Parathyroid adenoma (tissue), 2 donors: ENCODE data around the gene MBNL1.

Experiments used
- H2AFZ ChIP-seq: fragments of 300-600 bp; sonication (generic); one replicate; pipeline ENCODE4 v1.7.0; 2017; ENCODE audit warnings: antibody characterized with exemption, mild to moderate bottlenecking
- H3K27ac ChIP-seq: fragments of 300-600 bp; sonication (generic); one replicate; pipeline ENCODE4 v1.7.0; 2017
- H3K27me3 ChIP-seq: fragments of 300-600 bp; sonication (generic); one replicate; pipeline ENCODE4 v1.7.0; 2017; ENCODE audit warnings: low read length; ENCODE audit not compliant: control insufficient read depth, insufficient read depth
- H3K36me3 ChIP-seq: fragments of 300-600 bp; sonication (generic); one replicate; pipeline ENCODE4 v1.7.0; 2017; ENCODE audit warnings: low read length; ENCODE audit not compliant: control insufficient read depth, insufficient read depth
- H3K4me1 ChIP-seq: fragments of 300-600 bp; sonication (generic); one replicate; pipeline ENCODE4 v1.7.0; 2017; ENCODE audit warnings: control low read depth
- H3K4me2 ChIP-seq: fragments of 300-600 bp; sonication (generic); one replicate; pipeline ENCODE4 v1.7.0; 2017; ENCODE audit warnings: low read length
- H3K4me3 ChIP-seq: fragments of 300-600 bp; sonication (generic); one replicate; pipeline ENCODE4 v1.7.0; 2017; ENCODE audit warnings: low read depth, low read length
- H3K79me2 ChIP-seq: fragments of 300-600 bp; sonication (generic); one replicate; pipeline ENCODE4 v1.7.0; 2017; ENCODE audit warnings: control low read depth
- H3K9ac ChIP-seq: fragments of 300-600 bp; sonication (generic); one replicate; pipeline ENCODE4 v1.7.0; 2017; ENCODE audit warnings: mild to moderate bottlenecking
- H3K9me3 ChIP-seq: fragments of 300-600 bp; sonication (generic); one replicate; pipeline ENCODE4 v1.7.0; 2017; ENCODE audit warnings: low read length; ENCODE audit not compliant: control insufficient read depth
- TF ChIP-seq, protein P1 (sequence below): fragments of 300-600 bp; sonication (generic); IDR thresholded peaks from one replicate; pipeline ENCODE4 v1.7.0; 2017; ENCODE audit warnings: antibody characterized with exemption, mild to moderate bottlenecking
- donor health status: primary hyperparathyroidism.

Gene MBNL1

GRCh38 chr3:152389316-152389934 is 120.7 kb downstream of the MBNL1 start:
- no peak overlapping the region for H2AFZ ChIP-seq
- no peaks in the 10 kb centered on the region for H3K4me1 ChIP-seq
- no peaks in the 10 kb centered on the region for H3K27me3 ChIP-seq
- no peaks in the 10 kb centered on the region for H3K9me3 ChIP-seq
- peaks cover 22% of the 10 kb centered on the region for H3K79me2 ChIP-seq
- H3K36me3 ChIP-seq, result no peaks in the 10 kb centered on the region
- no peak overlapping the region for H3K4me3 ChIP-seq
- TF ChIP-seq, protein P1, sequence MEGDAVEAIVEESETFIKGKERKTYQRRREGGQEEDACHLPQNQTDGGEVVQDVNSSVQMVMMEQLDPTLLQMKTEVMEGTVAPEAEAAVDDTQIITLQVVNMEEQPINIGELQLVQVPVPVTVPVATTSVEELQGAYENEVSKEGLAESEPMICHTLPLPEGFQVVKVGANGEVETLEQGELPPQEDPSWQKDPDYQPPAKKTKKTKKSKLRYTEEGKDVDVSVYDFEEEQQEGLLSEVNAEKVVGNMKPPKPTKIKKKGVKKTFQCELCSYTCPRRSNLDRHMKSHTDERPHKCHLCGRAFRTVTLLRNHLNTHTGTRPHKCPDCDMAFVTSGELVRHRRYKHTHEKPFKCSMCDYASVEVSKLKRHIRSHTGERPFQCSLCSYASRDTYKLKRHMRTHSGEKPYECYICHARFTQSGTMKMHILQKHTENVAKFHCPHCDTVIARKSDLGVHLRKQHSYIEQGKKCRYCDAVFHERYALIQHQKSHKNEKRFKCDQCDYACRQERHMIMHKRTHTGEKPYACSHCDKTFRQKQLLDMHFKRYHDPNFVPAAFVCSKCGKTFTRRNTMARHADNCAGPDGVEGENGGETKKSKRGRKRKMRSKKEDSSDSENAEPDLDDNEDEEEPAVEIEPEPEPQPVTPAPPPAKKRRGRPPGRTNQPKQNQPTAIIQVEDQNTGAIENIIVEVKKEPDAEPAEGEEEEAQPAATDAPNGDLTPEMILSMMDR, result no peak
- H3K4me2 ChIP-seq, result no peak overlapping the region
- H3K9ac ChIP-seq, result no peak overlapping the region
- no peak overlapping the region for H3K27ac ChIP-seq

DNA sequence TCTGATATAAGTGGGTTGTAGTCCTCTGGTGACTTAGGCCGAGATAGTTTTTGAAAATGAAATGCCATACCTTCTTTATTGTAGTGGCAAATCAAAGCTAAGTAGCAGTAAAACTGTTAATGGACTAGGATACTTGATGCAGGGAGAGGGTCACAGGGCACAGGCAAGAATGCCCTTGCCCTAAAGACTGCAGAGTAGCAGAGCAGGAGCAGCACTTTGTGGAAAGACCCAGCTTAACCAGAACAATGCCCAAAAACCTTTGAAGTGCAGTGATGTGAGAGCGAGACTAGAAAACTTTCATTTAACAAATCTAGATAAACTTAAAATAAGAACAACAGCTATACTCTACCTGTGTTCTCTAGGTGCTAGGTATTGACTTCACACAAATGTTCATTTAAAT is 121.9 kb downstream of the MBNL1 start:
- H3K36me3 ChIP-seq, result no peaks in the 10 kb centered on the region
- TF ChIP-seq, protein P1, result no peak
- peaks cover 23% of the 10 kb centered on the region for H3K79me2 ChIP-seq
- no peak overlapping the region for H3K27ac ChIP-seq
- H3K4me1 ChIP-seq, result no peaks in the 10 kb centered on the region
- H2AFZ ChIP-seq, result no peak overlapping the region
- no peak overlapping the region for H3K4me2 ChIP-seq
- H3K27me3 ChIP-seq, result no peaks in the 10 kb centered on the region
- H3K9me3 ChIP-seq, result no peaks in the 10 kb centered on the region
- no peak overlapping the region for H3K4me3 ChIP-seq
- no peak overlapping the region for H3K9ac ChIP-seq

DNA sequence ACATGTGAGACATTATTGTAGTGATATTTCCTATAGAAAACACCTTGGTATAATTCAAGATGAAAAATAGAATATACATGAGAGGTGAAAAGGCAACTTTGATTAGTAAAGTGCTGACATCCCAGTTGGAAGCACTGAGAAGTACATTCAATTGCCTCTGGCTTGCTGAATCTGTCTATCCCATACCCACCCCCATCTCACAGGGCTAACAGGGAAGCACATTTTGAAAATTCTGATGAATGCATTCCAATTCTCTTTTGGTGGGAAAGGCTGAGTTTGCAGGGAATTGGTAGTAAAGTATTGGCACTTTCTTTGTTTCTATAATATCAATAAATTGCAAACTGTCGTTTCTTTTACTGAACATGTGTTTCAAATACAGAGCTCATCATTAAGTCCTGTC is 122.9 kb downstream of the MBNL1 start:
- Histone ChIP-seq H3K79me2 (peaks cover 27% of the 10 kb centered on the region), H3K27ac (no peak overlapping the region), H3K9ac (no peak overlapping the region), H3K4me3 (no peak overlapping the region), H3K4me2 (no peak overlapping the region), H2AFZ (no peak overlapping the region), H3K4me1 (no peaks in the 10 kb centered on the region), H3K27me3 (no peaks in the 10 kb centered on the region), H3K9me3 (no peaks in the 10 kb centered on the region), H3K36me3 (no peaks in the 10 kb centered on the region)
- TF ChIP-seq, protein P1, result no peak

DNA sequence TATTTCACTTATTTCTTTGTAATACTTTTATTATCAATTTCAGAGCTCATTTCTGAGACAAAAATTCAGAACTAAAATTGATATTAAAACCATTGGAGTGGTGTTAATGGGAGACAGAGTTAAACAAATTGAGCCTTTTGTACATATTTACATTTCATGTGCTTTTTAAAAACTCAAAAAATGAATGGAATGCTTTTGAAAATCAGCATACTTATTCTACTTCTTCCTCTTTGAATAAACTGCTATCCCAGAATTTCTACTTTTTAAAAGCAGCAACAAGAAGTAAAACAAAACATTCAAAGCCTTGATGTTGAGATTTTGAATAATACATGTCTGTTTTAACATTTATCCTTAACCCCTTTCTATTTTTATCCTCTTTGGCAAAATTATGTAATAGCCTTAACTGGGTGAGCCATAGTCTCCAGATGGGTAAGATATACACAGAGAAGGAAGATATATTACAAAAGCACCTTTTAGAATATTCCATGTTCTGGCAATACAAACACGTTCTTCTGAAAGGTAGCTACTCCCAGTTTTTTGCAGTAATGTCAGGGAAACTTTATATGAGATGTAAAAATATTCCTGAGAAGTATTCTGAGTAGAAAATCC is 123.6 kb downstream of the MBNL1 start:
- no peak overlapping the region for H3K4me3 ChIP-seq
- TF ChIP-seq, protein P1, result no peak
- no peaks in the 10 kb centered on the region for H3K9me3 ChIP-seq
- no peak overlapping the region for H3K27ac ChIP-seq
- no peak overlapping the region for H3K9ac ChIP-seq
- H3K4me2 ChIP-seq, result no peak overlapping the region
- peaks cover 27% of the 10 kb centered on the region for H3K79me2 ChIP-seq
- H3K27me3 ChIP-seq, result no peaks in the 10 kb centered on the region
- no peaks in the 10 kb centered on the region for H3K4me1 ChIP-seq
- H2AFZ ChIP-seq, result no peak overlapping the region
- H3K36me3 ChIP-seq, result no peaks in the 10 kb centered on the region

GRCh38 chr3:152394246-152394645 is 125.5 kb downstream of the MBNL1 start:
- H3K27ac ChIP-seq, result no peak overlapping the region

More at GRCh38 chr3:152394246-152394645, 125.5 kb downstream of the MBNL1 start:
- Histone ChIP-seq H3K4me3 (no peak overlapping the region), H2AFZ (no peak overlapping the region), H3K36me3 (no peaks in the 10 kb centered on the region), H3K9me3 (no peaks in the 10 kb centered on the region), H3K27me3 (no peaks in the 10 kb centered on the region), H3K79me2 (peaks cover 22% of the 10 kb centered on the region), H3K9ac (no peak overlapping the region), H3K4me1 (no peaks in the 10 kb centered on the region), H3K4me2 (no peak overlapping the region)
- TF ChIP-seq, protein P1, result no peak
